Spleen (tissue), 11 donors: ENCODE measurements around the gene ZDHHC12. TPM values are rescaled to one million over a fixed set of nuclear protein-coding genes. Genes with fewer than 3 reads are reported as not detected.

Experiments used
- DNase-seq: peaks from one replicate; pipeline ENCODE4 v3.0.0-alpha.2; 2020
- H3K27ac ChIP-seq, 8 donors: fragments of 200-600 bp; sonication (generic) in 7 of 8; 1 replicate in 4 of 8; 2 replicates in 4 of 8; pipeline versions ENCODE4 v1.5.0 to v1.8.0; 2016 to 2021; ENCODE audit warnings: inconsistent platforms in 4 of 8, mild to moderate bottlenecking in 4 of 8, moderate library complexity in 1 of 8
- H3K27me3 ChIP-seq, 7 donors: fragments of 200-600 bp; sonication (generic) in 6 of 7; replicated peaks in 1 of 7; 1 replicate in 4 of 7; 2 replicates in 3 of 7; pipeline versions ENCODE4 v1.5.0 to v1.8.0; 2016 to 2021; ENCODE audit warnings: inconsistent platforms in 3 of 7, mild to moderate bottlenecking in 1 of 7
- H3K36me3 ChIP-seq, 6 donors: fragments of 200-600 bp; sonication (generic) in 5 of 6; 1 replicate in 4 of 6; 2 replicates in 2 of 6; pipeline versions ENCODE4 v1.5.0 to v1.8.0; 2016 to 2021; ENCODE audit warnings: inconsistent platforms in 2 of 6
- H3K4me1 ChIP-seq, 6 donors: fragments of 200-600 bp; sonication (generic) in 5 of 6; 1 replicate in 3 of 6; 2 replicates in 3 of 6; pipeline versions ENCODE4 v1.5.0 to v1.8.0; 2016 to 2021; ENCODE audit warnings: inconsistent platforms in 3 of 6
- H3K4me3 ChIP-seq, 8 donors: fragments of 200-600 bp; sonication (generic) in 7 of 8; 1 replicate in 4 of 8; 2 replicates in 4 of 8; pipeline versions ENCODE4 v1.5.0 to v1.8.0; 2016 to 2021; ENCODE audit warnings: inconsistent platforms in 4 of 8, mild to moderate bottlenecking in 4 of 8, moderate library complexity in 2 of 8
- H3K9me3 ChIP-seq, 8 donors: fragments of 200-600 bp; sonication (generic) in 7 of 8; 1 replicate in 4 of 8; 2 replicates in 4 of 8; pipeline versions ENCODE4 v1.5.0 to v1.8.0; 2016 to 2021; ENCODE audit warnings: inconsistent platforms in 4 of 8
- POLR2A ChIP-seq, 3 donors: fragments of 450-650 bp; IDR thresholded peaks; one replicate each; pipeline ENCODE4 v1.5.1; 2017; ENCODE audit warnings: antibody characterized with exemption in 3 of 3, mild to moderate bottlenecking in 1 of 3
- POLR2AphosphoS5 ChIP-seq, 3 donors: sonication (generic); formaldehyde crosslinking; IDR thresholded peaks; one replicate each; pipeline ENCODE4 v1.5.1; 2017; ENCODE audit warnings: antibody characterized with exemption in 3 of 3
- WGBS, 5 donors: extraction: QIAGEN DNeasy Blood & Tissue Kit in 3 of 5; methylation state at CpG; one replicate each; pipeline versions ENCODE4 v1.1.5 to v1.1.7; 2013 to 2018; 5-methylcytosine and 5-hydroxymethylcytosine counted together
- intact Hi-C: fragments of 100-400 bp; cut with DNase I; formaldehyde crosslinking; loops from one replicate; pipeline ENCODE4 v1.15.0; 2023; ENCODE audit warnings: low total_unique reads
- polyA plus RNA-seq, 3 donors: library from polyadenylated mRNA; stranded (reverse); fragments of 200-250 nt; gene quantifications; one replicate each; pipeline ENCODE4 v1.2.1, GENCODE V29; 2013
- total RNA-seq, 7 donors: library from RNA; depleted of rRNA in 3 of 7; stranded (reverse); fragments of >200 nt in 3 of 7; fragmentation: NEBNext Ultra II Directional in 4 of 7; extraction: Animal tissue kit (Norgen Biotek cat#: 25700) in 4 of 7; gene quantifications; one replicate each; pipeline versions ENCODE4 v1.1.0 to v1.2.1, GENCODE V29; 2016 to 2021
- TF ChIP-seq, protein P1 (sequence below), 11 experiments: fragments of 200-600 bp in 7 of 11; fragments of 450-650 bp in 4 of 11; sonication (generic) in 4 of 11; IDR thresholded peaks in 8 of 11; conservative IDR thresholded peaks in 3 of 11; 1 replicate in 7 of 11; 2 replicates in 4 of 11; pipeline versions ENCODE4 v1.4.0 to v1.8.0; 2016 to 2021; ENCODE audit warnings: antibody characterized with exemption in 11 of 11, inconsistent platforms in 4 of 11, mild to moderate bottlenecking in 1 of 11
- donor health status: healthy with polysubstance abuse.
- donor health status: DM: no; HTN: no; CAD: no; lungs with moderate emphysema.
- donor health status: DM: no; HTN: no; CAD: no.
- donor health status: Bipolar disorder and iron deficiency.
- donor health status: healthy.
- donor health status: DM: no; HTN: no; CAD: no.
- donor health status: DM: yes; HTN: yes; CAD: no.

ZDHHC12 gene
- total and polyA plus RNA-seq, 10 donors = 21.5 to 73.4 (median 36.6) TPM

DNA sequence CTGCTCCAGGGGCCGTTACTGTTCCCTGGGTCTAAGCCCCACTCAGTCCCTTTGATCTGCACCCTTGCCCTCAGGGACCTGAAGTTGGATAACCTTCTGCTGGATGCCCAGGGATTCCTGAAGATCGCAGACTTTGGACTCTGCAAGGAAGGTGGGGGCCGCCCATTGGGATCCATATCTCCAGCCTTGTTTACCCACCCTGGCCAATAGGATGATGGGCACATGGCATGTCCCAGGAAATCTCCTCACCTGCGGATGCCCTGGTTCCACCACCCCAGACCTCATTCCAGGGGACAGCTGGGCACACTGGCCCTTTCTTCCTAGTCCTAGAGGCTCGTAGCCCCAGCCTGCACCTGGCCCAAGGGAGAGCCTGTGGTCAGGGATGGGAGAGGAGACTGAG is 5.5 kb downstream of the ZDHHC12 start:
- no peak for DNase-seq
- intact Hi-C loops = no loop called here
- H3K27me3 ChIP-seq = no peaks in the 10 kb centered on the region
- no peaks in the 10 kb centered on the region for H3K9me3 ChIP-seq
- peaks cover 0 to 73% (median 23%) of the 10 kb centered on the region in 6 donors for H3K36me3 ChIP-seq
- WGBS, 5 donors = 81 to 96% (median 90%) methylated on average over 5 of the region's 5 CpGs
- H3K4me3 ChIP-seq = no peak overlapping the region
- H3K27ac ChIP-seq = no peak overlapping the region
- peaks cover 0 to 18% (median 13%) of the 10 kb centered on the region in 6 donors for H3K4me1 ChIP-seq
- TF ChIP-seq, protein P1, sequence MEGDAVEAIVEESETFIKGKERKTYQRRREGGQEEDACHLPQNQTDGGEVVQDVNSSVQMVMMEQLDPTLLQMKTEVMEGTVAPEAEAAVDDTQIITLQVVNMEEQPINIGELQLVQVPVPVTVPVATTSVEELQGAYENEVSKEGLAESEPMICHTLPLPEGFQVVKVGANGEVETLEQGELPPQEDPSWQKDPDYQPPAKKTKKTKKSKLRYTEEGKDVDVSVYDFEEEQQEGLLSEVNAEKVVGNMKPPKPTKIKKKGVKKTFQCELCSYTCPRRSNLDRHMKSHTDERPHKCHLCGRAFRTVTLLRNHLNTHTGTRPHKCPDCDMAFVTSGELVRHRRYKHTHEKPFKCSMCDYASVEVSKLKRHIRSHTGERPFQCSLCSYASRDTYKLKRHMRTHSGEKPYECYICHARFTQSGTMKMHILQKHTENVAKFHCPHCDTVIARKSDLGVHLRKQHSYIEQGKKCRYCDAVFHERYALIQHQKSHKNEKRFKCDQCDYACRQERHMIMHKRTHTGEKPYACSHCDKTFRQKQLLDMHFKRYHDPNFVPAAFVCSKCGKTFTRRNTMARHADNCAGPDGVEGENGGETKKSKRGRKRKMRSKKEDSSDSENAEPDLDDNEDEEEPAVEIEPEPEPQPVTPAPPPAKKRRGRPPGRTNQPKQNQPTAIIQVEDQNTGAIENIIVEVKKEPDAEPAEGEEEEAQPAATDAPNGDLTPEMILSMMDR (IDR thresholded peaks at IDR 0.05 in 8 of 11, conservative IDR thresholded peaks at IDR 0.05 in 3 of 11) = no peak
- TF ChIP-seq POLR2A (IDR thresholded peaks at IDR 0.05) = no peak
- TF ChIP-seq POLR2AphosphoS5 (IDR thresholded peaks at IDR 0.05) = no peak

DNA sequence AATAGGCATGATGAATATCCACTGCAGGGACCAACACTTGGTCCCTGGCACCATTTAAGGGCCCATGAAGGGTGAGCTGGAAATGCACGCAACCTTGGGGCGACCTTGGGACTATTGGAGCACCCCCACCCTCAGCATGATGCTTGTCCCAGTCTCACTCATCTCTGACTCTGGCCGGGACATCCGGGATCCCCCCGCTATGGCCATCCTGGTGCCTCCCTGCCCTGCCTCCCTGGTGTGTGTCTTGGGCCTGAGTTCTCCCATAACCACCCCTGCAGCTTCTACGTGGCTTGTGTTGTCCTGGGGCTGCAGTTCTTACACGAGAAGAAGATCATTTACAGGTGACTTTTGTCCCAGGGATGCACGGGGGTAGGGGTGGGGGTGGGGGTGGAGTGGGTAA is 5.9 kb downstream of the ZDHHC12 start:
- intact Hi-C loops = no loop called here
- WGBS, 5 donors = 72 to 93% (median 89%) methylated on average over 5 to 8 of the region's 8 CpGs

DNA sequence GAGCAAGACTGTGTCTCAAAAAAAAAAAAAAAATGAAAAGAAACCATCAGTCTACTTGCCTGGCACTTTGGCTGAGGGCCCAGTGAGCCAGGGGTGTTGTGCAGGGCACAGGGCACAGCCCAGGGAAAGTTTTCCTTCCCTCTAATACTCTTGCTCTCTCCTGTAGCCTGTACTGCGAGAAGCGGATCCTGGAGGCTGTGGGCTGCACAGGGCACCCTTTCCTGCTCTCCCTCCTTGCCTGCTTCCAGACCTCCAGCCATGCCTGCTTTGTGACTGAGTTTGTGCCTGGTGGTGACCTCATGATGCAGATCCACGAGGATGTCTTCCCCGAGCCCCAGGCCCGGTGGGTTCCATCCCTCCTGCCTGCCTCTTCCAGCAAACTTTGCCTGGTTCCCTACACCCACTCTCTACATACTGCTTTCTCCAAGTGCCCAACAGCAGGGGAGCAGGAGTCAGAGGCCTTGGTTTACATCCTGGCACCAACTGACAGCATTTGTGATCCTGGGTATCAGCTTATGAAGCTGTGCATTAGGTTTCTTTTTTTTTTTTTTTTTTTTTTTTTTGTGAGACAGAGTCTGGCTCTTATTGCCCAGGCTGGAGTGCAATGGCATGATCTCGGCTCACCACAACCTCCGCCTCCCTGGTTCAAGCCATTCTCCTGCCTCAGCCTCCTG is 7.2 kb downstream of the ZDHHC12 start:
- Histone ChIP-seq H3K27me3 (no peaks in the 10 kb centered on the region), H3K9me3 (no peaks in the 10 kb centered on the region), H3K27ac (no peak overlapping the region), H3K36me3 (peaks cover 0 to 79% (median 20%) of the 10 kb centered on the region in 6 donors), H3K4me3 (no peak overlapping the region), H3K4me1 (peaks cover 0 to under 1% (median 0%) of the 10 kb centered on the region in 6 donors)
- intact Hi-C loops = no loop called here
- TF ChIP-seq, protein P1 (IDR thresholded peaks at IDR 0.05 in 8 of 11, conservative IDR thresholded peaks at IDR 0.05 in 3 of 11) = no peak
- peak in 1 of 3 donors; percentile 23 for TF ChIP-seq POLR2AphosphoS5 (IDR thresholded peaks at IDR 0.05)
- peak; percentile 73 for DNase-seq
- 91 to 97% (median 93%) methylated on average over 7 of the region's 7 CpGs for WGBS, 5 donors

More for the DNA sequence above, 5.9 kb downstream of the ZDHHC12 start:
- peak; percentile 40 for DNase-seq
- no peak overlapping the region for H3K27ac ChIP-seq
- H3K27me3 ChIP-seq = no peaks in the 10 kb centered on the region
- TF ChIP-seq, protein P1 (IDR thresholded peaks at IDR 0.05 in 8 of 11, conservative IDR thresholded peaks at IDR 0.05 in 3 of 11) = no peak
- TF ChIP-seq POLR2AphosphoS5 (IDR thresholded peaks at IDR 0.05) (no peak), POLR2A (IDR thresholded peaks at IDR 0.05) (no peak)
- peaks cover 0 to 77% (median 23%) of the 10 kb centered on the region in 6 donors for H3K36me3 ChIP-seq
- peaks cover 0 to 14% (median 9%) of the 10 kb centered on the region in 6 donors for H3K4me1 ChIP-seq
- no peak overlapping the region for H3K4me3 ChIP-seq
- no peaks in the 10 kb centered on the region for H3K9me3 ChIP-seq

DNA sequence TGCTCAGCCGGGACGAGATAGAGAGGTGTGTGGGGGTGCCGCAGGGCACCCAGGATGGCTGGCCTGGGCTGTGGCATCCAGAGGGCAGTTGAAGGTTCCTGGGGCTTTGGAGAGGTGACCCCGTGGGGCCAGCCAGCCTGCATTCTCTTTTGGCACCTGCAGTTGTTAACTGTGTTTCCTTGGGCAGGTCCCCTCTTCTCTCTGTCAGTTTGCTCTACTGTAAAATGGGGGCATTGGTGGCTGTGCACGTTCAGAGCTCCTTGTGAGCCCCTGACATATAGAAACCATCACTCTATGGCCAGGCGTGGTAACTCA is 8.5 kb downstream of the ZDHHC12 start:
- TF ChIP-seq POLR2AphosphoS5 (IDR thresholded peaks at IDR 0.05) (no peak), POLR2A (IDR thresholded peaks at IDR 0.05) (no peak)
- TF ChIP-seq, protein P1 (IDR thresholded peaks at IDR 0.05 in 8 of 11, conservative IDR thresholded peaks at IDR 0.05 in 3 of 11) = no peak
- Histone ChIP-seq H3K4me1 (no peaks in the 10 kb centered on the region), H3K4me3 (no peak overlapping the region), H3K36me3 (peaks cover 0 to 71% (median 6%) of the 10 kb centered on the region in 6 donors), H3K27me3 (no peaks in the 10 kb centered on the region), H3K9me3 (no peaks in the 10 kb centered on the region), H3K27ac (no peak overlapping the region)
- intact Hi-C loops = no loop called here
- no peak for DNase-seq
- 83 to 97% (median 85%) methylated on average over 6 of the region's 6 CpGs for WGBS, 5 donors
